ENCODE results near the gene SPARC. TPM values are rescaled to one million over a fixed set of nuclear protein-coding genes. Genes with fewer than 3 reads are reported as not detected.

SPARC gene
- polyA plus RNA-seq, 1 donor (not counting 4 experiments of a cell fraction or from before 2014, with no cell fraction given), result 397 TPM

DNA sequence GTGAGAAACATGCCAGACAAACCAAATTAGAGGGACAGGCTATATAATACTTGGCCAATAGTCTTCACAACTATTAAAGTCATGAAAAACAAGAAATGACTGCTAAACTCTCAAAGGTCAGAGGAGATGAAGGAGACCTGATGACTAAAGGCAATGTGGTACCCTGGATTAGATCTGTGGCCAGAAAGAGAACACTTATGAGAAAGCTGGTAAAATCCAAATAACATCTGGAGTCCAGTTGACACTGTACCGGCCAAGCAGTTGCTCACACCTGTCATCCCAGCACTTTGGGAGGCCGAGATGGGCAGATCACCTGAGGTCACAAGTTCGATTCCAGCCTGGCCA, 47.3 kb upstream of the SPARC start:
- Histone ChIP-seq H3K9me3 (ENCODE audit: control insufficient read depth, low read depth, low read length) (peaks cover 4% of the 10 kb centered on the region), H3K4me2 (ENCODE audit: control insufficient read depth, extremely low read depth, insufficient read depth, low read depth, low read length) (no peak overlapping the region), H3K27me3 (ENCODE audit: control insufficient read depth, extremely low read depth, insufficient read depth, low read length) (no peaks in the 10 kb centered on the region), H3K4me1 (ENCODE audit: control insufficient read depth, extremely low read depth, insufficient read depth, low read length) (no peaks in the 10 kb centered on the region), H2AFZ (ENCODE audit: control insufficient read depth, low read length) (no peak overlapping the region), H3K4me3 (ENCODE audit: control insufficient read depth in 2 of 3, extremely low read depth in 1 of 3, insufficient read depth in 2 of 3, low read depth in 1 of 3, low read length in 3 of 3) (no peak overlapping the region), H3K79me2 (ENCODE audit: control insufficient read depth, insufficient read depth, low read length) (no peaks in the 10 kb centered on the region), H3K9ac (ENCODE audit: control insufficient read depth, extremely low read depth, insufficient read depth, low read length) (no peak overlapping the region), H4K20me1 (ENCODE audit: control insufficient read depth, extremely low read depth, insufficient read depth, low read length) (no peaks in the 10 kb centered on the region), H3K27ac (ENCODE audit: control insufficient read depth, insufficient read depth, low read length) (no peak overlapping the region), H3K36me3 (ENCODE audit: control insufficient read depth in 2 of 2, extremely low read depth in 1 of 2, insufficient read depth in 2 of 2, low read length in 2 of 2) (no peaks in the 10 kb centered on the region), H3K9me1 (ENCODE audit: control insufficient read depth, extremely low read depth, insufficient read depth, low read length) (no peaks in the 10 kb centered on the region)
- dilution Hi-C loops (cut with MboI; ENCODE audit: extremely low pct_ligation_motif_present, low sequenced_read_pairs), result no loop called here
- DNase-seq (ENCODE audit: low read depth, low spot score), result no peak
- FAIRE-seq, result no peak
- TF ChIP-seq EZH2 (IDR thresholded peaks at IDR 0.05; ENCODE audit: low read length), result no peak
- TF ChIP-seq, protein P1, sequence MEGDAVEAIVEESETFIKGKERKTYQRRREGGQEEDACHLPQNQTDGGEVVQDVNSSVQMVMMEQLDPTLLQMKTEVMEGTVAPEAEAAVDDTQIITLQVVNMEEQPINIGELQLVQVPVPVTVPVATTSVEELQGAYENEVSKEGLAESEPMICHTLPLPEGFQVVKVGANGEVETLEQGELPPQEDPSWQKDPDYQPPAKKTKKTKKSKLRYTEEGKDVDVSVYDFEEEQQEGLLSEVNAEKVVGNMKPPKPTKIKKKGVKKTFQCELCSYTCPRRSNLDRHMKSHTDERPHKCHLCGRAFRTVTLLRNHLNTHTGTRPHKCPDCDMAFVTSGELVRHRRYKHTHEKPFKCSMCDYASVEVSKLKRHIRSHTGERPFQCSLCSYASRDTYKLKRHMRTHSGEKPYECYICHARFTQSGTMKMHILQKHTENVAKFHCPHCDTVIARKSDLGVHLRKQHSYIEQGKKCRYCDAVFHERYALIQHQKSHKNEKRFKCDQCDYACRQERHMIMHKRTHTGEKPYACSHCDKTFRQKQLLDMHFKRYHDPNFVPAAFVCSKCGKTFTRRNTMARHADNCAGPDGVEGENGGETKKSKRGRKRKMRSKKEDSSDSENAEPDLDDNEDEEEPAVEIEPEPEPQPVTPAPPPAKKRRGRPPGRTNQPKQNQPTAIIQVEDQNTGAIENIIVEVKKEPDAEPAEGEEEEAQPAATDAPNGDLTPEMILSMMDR (optimal IDR thresholded peaks at IDR 0.05 in 1 of 3, IDR thresholded peaks at IDR 0.05 in 1 of 3, conservative IDR thresholded peaks at IDR 0.05 in 1 of 3; ENCODE audit: extremely low read depth in 1 of 3, insufficient read depth in 2 of 3, low read length in 3 of 3), result no peak

DNA sequence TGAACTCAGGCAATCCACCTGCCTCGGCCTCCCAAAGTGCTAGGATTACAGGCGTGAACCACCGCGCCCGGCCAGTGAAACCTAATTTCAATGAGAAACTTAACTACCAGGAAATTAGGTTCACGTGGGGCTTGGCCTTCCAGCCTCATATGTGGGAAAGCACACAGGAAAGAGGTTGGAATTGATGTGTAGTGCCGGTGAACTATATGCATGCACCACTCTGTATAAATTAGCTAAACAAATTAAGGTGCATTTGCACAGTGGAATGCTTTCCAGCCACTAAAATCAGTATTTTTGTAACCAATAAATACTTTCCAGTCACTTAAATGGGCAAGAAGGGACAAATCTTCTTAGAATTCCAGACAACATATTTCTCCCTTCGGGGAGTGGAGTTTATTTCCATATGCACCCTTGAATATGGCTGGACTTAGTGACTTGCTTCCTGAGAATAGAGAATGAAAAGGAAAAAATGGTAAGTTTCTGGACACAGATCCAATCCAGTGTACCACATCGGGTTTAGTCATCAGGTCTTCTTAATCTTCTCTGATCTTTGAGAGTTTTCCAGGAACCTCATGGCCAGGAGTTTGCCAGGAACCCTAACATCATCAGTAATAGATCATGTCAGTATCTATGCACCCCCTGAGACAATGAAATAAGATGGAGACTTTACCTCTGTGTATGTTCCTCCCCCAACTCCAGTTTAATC, 46.8 kb upstream of the SPARC start:
- no peak overlapping the region for H3K4me2 ChIP-seq (ENCODE audit: control insufficient read depth, extremely low read depth, insufficient read depth, low read depth, low read length)
- H3K9me1 ChIP-seq (ENCODE audit: control insufficient read depth, extremely low read depth, insufficient read depth, low read length), result no peaks in the 10 kb centered on the region
- TF ChIP-seq, protein P1 (optimal IDR thresholded peaks at IDR 0.05 in 1 of 3, IDR thresholded peaks at IDR 0.05 in 1 of 3, conservative IDR thresholded peaks at IDR 0.05 in 1 of 3; ENCODE audit: extremely low read depth in 1 of 3, insufficient read depth in 2 of 3, low read length in 3 of 3), result no peak
- no peak for TF ChIP-seq EZH2 (IDR thresholded peaks at IDR 0.05; ENCODE audit: low read length)
- no peak for FAIRE-seq
- no peak overlapping the region for H3K4me3 ChIP-seq (ENCODE audit: control insufficient read depth in 2 of 3, extremely low read depth in 1 of 3, insufficient read depth in 2 of 3, low read depth in 1 of 3, low read length in 3 of 3)
- H3K9me3 ChIP-seq (ENCODE audit: control insufficient read depth, low read depth, low read length), result peaks cover 4% of the 10 kb centered on the region
- no peak overlapping the region for H3K27ac ChIP-seq (ENCODE audit: control insufficient read depth, insufficient read depth, low read length)
- H3K79me2 ChIP-seq (ENCODE audit: control insufficient read depth, insufficient read depth, low read length), result no peaks in the 10 kb centered on the region
- H3K4me1 ChIP-seq (ENCODE audit: control insufficient read depth, extremely low read depth, insufficient read depth, low read length), result no peaks in the 10 kb centered on the region
- no peak overlapping the region for H3K9ac ChIP-seq (ENCODE audit: control insufficient read depth, extremely low read depth, insufficient read depth, low read length)
- no peak overlapping the region for H2AFZ ChIP-seq (ENCODE audit: control insufficient read depth, low read length)
- DNase-seq (ENCODE audit: low read depth, low spot score), result no peak
- dilution Hi-C loops (cut with MboI; ENCODE audit: extremely low pct_ligation_motif_present, low sequenced_read_pairs), result no loop called here
- no peaks in the 10 kb centered on the region for H4K20me1 ChIP-seq (ENCODE audit: control insufficient read depth, extremely low read depth, insufficient read depth, low read length)
- H3K36me3 ChIP-seq (ENCODE audit: control insufficient read depth in 2 of 2, extremely low read depth in 1 of 2, insufficient read depth in 2 of 2, low read length in 2 of 2), result no peaks in the 10 kb centered on the region
- no peaks in the 10 kb centered on the region for H3K27me3 ChIP-seq (ENCODE audit: control insufficient read depth, extremely low read depth, insufficient read depth, low read length)

Data from keratinocyte (primary cell).